HCT116 (cell line): ENCODE results near the gene GRIP2. TPM values are rescaled to one million over a fixed set of nuclear protein-coding genes. Genes with fewer than 3 reads are reported as not detected.

Source experiments
- ATAC-seq: fragments of 200-7000 bp; cut with Tn5 transposase; 2 replicates; pipeline ENCODE4 v1.9.1; 2020; ENCODE audit warnings: mild to moderate bottlenecking, moderate library complexity
- BruUV-seq: library from RNA; stranded (reverse); fragments of 400-500 nt; replicated peaks from 2 replicates; lab custom pipeline; 2021; lab: Mats Ljungman, UMichigan
- CTCF ChIA-PET: fragments of 300-600 bp; sonication (Branson Sonifier 250); formaldehyde crosslinking; loops from one replicate; lab custom pipeline; 2021; ENCODE audit warnings: antibody characterized with exemption; lab: Charles Lee
- POLR2A ChIA-PET: fragments of 300-600, 350-600 bp; sonication (Branson Sonifier 250); formaldehyde crosslinking; loops from one replicate; lab custom pipeline; 2021; ENCODE audit warnings: antibody characterized with exemption; lab: Charles Lee
- RAD21 ChIA-PET, 2 experiments: fragments of 300-600 bp; sonication (Branson Sonifier 250); formaldehyde crosslinking; loops; one replicate each; lab custom pipeline; 2023; ENCODE audit warnings: low total read pairs in 2 of 2; ENCODE audit not compliant: uncharacterized antibody in 2 of 2, unreplicated experiment in 2 of 2, low non-redundant PET in 1 of 2; lab: Charles Lee
- DNase-seq: peaks from one replicate; pipeline ENCODE4 v3.0.0-alpha.2; 2010; ENCODE audit warnings: low read depth, low spot score
- H2AFZ ChIP-seq: fragments of 200-600 bp; shearing (Covaris generic), sonication (generic); 2 replicates; pipeline ENCODE4 v1.6.1; 2017; ENCODE audit warnings: low read depth, mixed run types, mixed read lengths, antibody characterized with exemption, low read length; ENCODE audit not compliant: poor library complexity, severe bottlenecking
- H3K27ac ChIP-seq: 2 replicates; pipeline ENCODE4 v1.5.1; 2012; ENCODE audit warnings: low read depth, low read length
- H3K27me3 ChIP-seq: fragments of 200-600 bp; sonication (generic); 2 replicates; pipeline ENCODE4 v1.6.1; 2016; ENCODE audit warnings: mixed run types, low read length, mixed read lengths; ENCODE audit not compliant: insufficient read depth
- H3K36me3 ChIP-seq, 2 experiments: fragments of 200-500 bp in 1 of 2; fragments of 200-600 bp in 1 of 2; sonication (Bioruptor generic) in 1 of 2; sonication (generic) in 1 of 2; 2 replicates each; pipeline versions ENCODE4 v1.5.1 to v1.6.1; 2014 to 2016; ENCODE audit warnings: low read length in 2 of 2, inconsistent platforms in 1 of 2, mixed read lengths in 1 of 2, mixed run types in 1 of 2; ENCODE audit not compliant: insufficient read depth in 2 of 2, control insufficient read depth in 1 of 2
- H3K4me1 ChIP-seq, 2 experiments: fragments of 200-600 bp in 1 of 2; sonication (generic) in 1 of 2; 2 replicates each; pipeline versions ENCODE4 v1.5.1 to v1.6.1; 2012 to 2017; ENCODE audit warnings: low read length in 2 of 2, inconsistent platforms in 1 of 2, mild to moderate bottlenecking in 1 of 2, mixed read lengths in 1 of 2, mixed run types in 1 of 2, moderate library complexity in 1 of 2; ENCODE audit not compliant: insufficient read depth in 2 of 2, control insufficient read depth in 1 of 2
- H3K4me2 ChIP-seq: fragments of 200-600 bp; sonication (generic); 2 replicates; pipeline ENCODE4 v1.6.1; 2017; ENCODE audit warnings: mixed run types, low read length, mixed read lengths
- H3K4me3 ChIP-seq, 2 experiments: fragments of 200-600 bp in 1 of 2; sonication (generic) in 1 of 2; replicated peaks in 1 of 2; 2 replicates each; pipeline ENCODE4 v1.5.1; 2011 to 2016; ENCODE audit warnings: low read length in 2 of 2, control low read depth in 1 of 2, low read depth in 1 of 2, mild to moderate bottlenecking in 1 of 2, mixed read lengths in 1 of 2, mixed run types in 1 of 2
- H3K79me2 ChIP-seq: fragments of 200-600 bp; sonication (generic); 2 replicates; pipeline ENCODE4 v1.6.1; 2017; ENCODE audit warnings: mild to moderate bottlenecking, mixed run types, low read length, moderate library complexity, mixed read lengths; ENCODE audit not compliant: insufficient read depth
- H3K9ac ChIP-seq: fragments of 200-600 bp; sonication (generic); 2 replicates; pipeline ENCODE4 v1.6.1; 2016; ENCODE audit warnings: low read length, mixed read lengths
- H3K9me2 ChIP-seq: fragments of 200-600 bp; sonication (generic), shearing (Covaris generic); 2 replicates; pipeline ENCODE4 v1.6.1; 2017; ENCODE audit warnings: mixed run types, mild to moderate bottlenecking, moderate library complexity; ENCODE audit not compliant: insufficient read depth
- H3K9me3 ChIP-seq, 2 experiments: fragments of 200-500 bp in 1 of 2; fragments of 200-600 bp in 1 of 2; sonication (Bioruptor generic) in 1 of 2; sonication (generic) in 1 of 2; 2 replicates each; pipeline ENCODE4 v1.6.1; 2014 to 2017; ENCODE audit warnings: low read length in 2 of 2, mixed read lengths in 2 of 2, inconsistent platforms in 1 of 2, low read depth in 1 of 2, mild to moderate bottlenecking in 1 of 2, mixed run types in 1 of 2, moderate library complexity in 1 of 2; ENCODE audit not compliant: control insufficient read depth in 1 of 2, insufficient read depth in 1 of 2
- H4K20me1 ChIP-seq: fragments of 200-600 bp; sonication (generic), shearing (Covaris generic); 2 replicates; pipeline ENCODE4 v1.6.1; 2017; ENCODE audit warnings: mixed run types, mild to moderate bottlenecking, moderate library complexity; ENCODE audit not compliant: insufficient read depth
- CEBPB ChIP-seq: IDR thresholded peaks from 2 replicates; pipeline ENCODE4 v1.6.1; 2012; ENCODE audit warnings: low read depth
- EGR1 ChIP-seq: IDR thresholded peaks from 2 replicates; pipeline ENCODE4 v1.6.1; 2012; ENCODE audit warnings: low read depth
- ELF1 ChIP-seq: IDR thresholded peaks from 2 replicates; pipeline ENCODE4 v1.6.1; 2012; ENCODE audit warnings: low read depth, borderline replicate concordance
- EZH2 ChIP-seq: fragments of 200-600 bp; sonication (generic); IDR thresholded peaks from 2 replicates; pipeline ENCODE4 v1.6.1; 2017; ENCODE audit warnings: antibody characterized with exemption, mixed run types
- EZH2phosphoT487 ChIP-seq: fragments of 200-600 bp; IDR thresholded peaks from 2 replicates; pipeline ENCODE4 v1.6.1; 2018; ENCODE audit warnings: antibody characterized with exemption, borderline replicate concordance
- FOSL1 ChIP-seq: IDR thresholded peaks from 2 replicates; pipeline ENCODE4 v1.6.1; 2012; ENCODE audit warnings: low read depth
- JUND ChIP-seq: IDR thresholded peaks from 2 replicates; pipeline ENCODE4 v1.6.1; 2012
- MAX ChIP-seq: IDR thresholded peaks from 2 replicates; pipeline ENCODE4 v1.6.1; 2012
- POLR2AphosphoS5 ChIP-seq: IDR thresholded peaks from 2 replicates; pipeline ENCODE4 v1.6.1; 2011; ENCODE audit warnings: mild to moderate bottlenecking, low read depth, low read length, moderate library complexity
- REST ChIP-seq: IDR thresholded peaks from 2 replicates; pipeline ENCODE4 v1.6.1; 2012; ENCODE audit warnings: low read depth
- SIN3A ChIP-seq: IDR thresholded peaks from 2 replicates; pipeline ENCODE4 v1.6.1; 2012; ENCODE audit warnings: low read depth
- YY1 ChIP-seq: IDR thresholded peaks from 2 replicates; pipeline ENCODE4 v1.6.1; 2011; ENCODE audit warnings: low read length, low read depth, moderate library complexity, mild to moderate bottlenecking; ENCODE audit not compliant: insufficient replicate concordance; ENCODE audit errors: extremely low read depth
- ZNF274 ChIP-seq: fragments of 200-500 bp; sonication (Bioruptor generic); IDR thresholded peaks from 2 replicates; pipeline ENCODE4 v1.6.1; 2014; ENCODE audit warnings: mild to moderate bottlenecking, low read depth, low read length, inconsistent platforms
- intact Hi-C: fragments of 100-400 bp; cut with micrococcal nuclease; formaldehyde crosslinking; loops from 2 replicates; pipeline ENCODE4 v1.10.0; 2022
- total RNA-seq: library from RNA; stranded (reverse); gene quantifications from one replicate; pipeline ENCODE4 v1.2.1, GENCODE V29; 2021; ENCODE audit not compliant: unreplicated experiment

The GRIP2 gene
- total RNA-seq, 1 experiment from 2014 or later: 0.34 TPM

- CTCF ChIA-PET: no interaction called here
- TF ChIP-seq MAX (no peak), YY1 (no peak), JUND (no peak), CEBPB (no peak), EGR1 (no peak), FOSL1 (no peak), ZNF274 (no peak), REST (no peak), EZH2phosphoT487 (no peak), SIN3A (no peak), ELF1 (no peak), POLR2AphosphoS5 (no peak), EZH2 (no peak)
- intact Hi-C loops: no loop called here
- Histone ChIP-seq H3K4me1 (peaks cover 0 to 10% of the 10 kb centered on the region in 2 experiments; a peak in 2 of 4 replicates), H3K9me3 (no peaks in the 10 kb centered on the region), H2AFZ (no peak overlapping the region), H3K4me3 (no peak overlapping the region), H3K4me2 (no peak overlapping the region), H4K20me1 (no peaks in the 10 kb centered on the region), H3K36me3 (no peaks in the 10 kb centered on the region), H3K9me2 (no peaks in the 10 kb centered on the region), H3K27ac (no peak overlapping the region), H3K27me3 (no peaks in the 10 kb centered on the region), H3K79me2 (no peaks in the 10 kb centered on the region), H3K9ac (no peak overlapping the region)
- ATAC-seq (no peak), DNase-seq (no peak)
- POLR2A ChIA-PET: no interaction called here
- RAD21 ChIA-PET: no interaction called here
- no TSS peak for BruUV-seq
Observed at GRCh38 chr3:14543446-14543845, 3.3 kb upstream of the GRIP2 start.
